SK-N-SH (cell line): Measurements from ENCODE around the gene MAD1L1. TPM values are rescaled to one million over a fixed set of nuclear protein-coding genes. Genes with fewer than 3 reads are reported as not detected.
A peak's percentile ranks its signal among the peaks of the same experiment; 100 is the strongest.

ENCODE experiments used
- CTCF ChIA-PET: fragments of 300-600, 350-600 bp; formaldehyde crosslinking; extraction: SDS; loops from one replicate; lab custom pipeline; 2021; lab: Yijun Ruan, JAX
- POLR2A ChIA-PET: fragments of 350-600 bp; sonication (Branson Sonifier 250); formaldehyde crosslinking; extraction: SDS; loops from one replicate; lab custom pipeline; 2020; ENCODE audit warnings: antibody characterized with exemption, inconsistent platforms; lab: Yijun Ruan, JAX
- DNase-seq: peaks from one replicate; pipeline ENCODE4 v3.0.0; 2012
- H2AFZ ChIP-seq: fragments of 200-600 bp; sonication (generic); 2 replicates; pipeline ENCODE4 v1.8.1; 2016; ENCODE audit warnings: antibody characterized with exemption, mild to moderate bottlenecking, low read depth
- H3F3A ChIP-seq: fragments of 200-600 bp; sonication (generic); replicated peaks from 2 replicates; pipeline ENCODE3; 2016; ENCODE audit warnings: antibody characterized with exemption, mild to moderate bottlenecking; ENCODE audit not compliant: insufficient read depth
- H3K27ac ChIP-seq, 2 experiments: fragments of 200-500 bp in 1 of 2; fragments of 200-600 bp in 1 of 2; sonication (Bioruptor generic) in 1 of 2; sonication (generic), shearing (Covaris generic) in 1 of 2; 2 replicates each; pipeline versions ENCODE4 v1.5.1 to v1.6.1; 2014 to 2016; ENCODE audit warnings: low read depth in 2 of 2, inconsistent platforms in 1 of 2, low read length in 1 of 2, mild to moderate bottlenecking in 1 of 2, mixed read lengths in 1 of 2
- H3K27me3 ChIP-seq: fragments of 200-600 bp; sonication (generic), shearing (Covaris generic); 2 replicates; pipeline ENCODE4 v1.6.1; 2016; ENCODE audit warnings: mixed run types; ENCODE audit not compliant: insufficient read depth
- H3K36me3 ChIP-seq, 2 experiments: fragments of 200-500 bp in 1 of 2; fragments of 200-600 bp in 1 of 2; sonication (Bioruptor generic) in 1 of 2; sonication (generic) in 1 of 2; replicated peaks in 1 of 2; 2 replicates each; pipeline versions ENCODE3 to v1.5.1; 2014 to 2016; ENCODE audit warnings: low read length in 1 of 2, mild to moderate bottlenecking in 1 of 2; ENCODE audit not compliant: insufficient read depth in 2 of 2, control insufficient read depth in 1 of 2
- H3K4me1 ChIP-seq, 2 experiments: fragments of 200-500 bp in 1 of 2; fragments of 200-600 bp in 1 of 2; sonication (Bioruptor generic) in 1 of 2; sonication (generic), shearing (Covaris generic) in 1 of 2; 2 replicates each; pipeline versions ENCODE4 v1.5.1 to v1.6.1; 2014 to 2016; ENCODE audit warnings: low read depth in 1 of 2, low read length in 1 of 2, mixed run types in 1 of 2; ENCODE audit not compliant: insufficient read depth in 2 of 2, control insufficient read depth in 1 of 2
- H3K4me2 ChIP-seq: fragments of 200-600 bp; sonication (generic), shearing (Covaris generic); 2 replicates; pipeline ENCODE4 v1.6.1; 2017; ENCODE audit warnings: mixed run types
- H3K4me3 ChIP-seq, 2 experiments: fragments of 200-500 bp in 1 of 2; fragments of 200-600 bp in 1 of 2; sonication (Bioruptor generic) in 1 of 2; sonication (generic), shearing (Covaris generic) in 1 of 2; 2 replicates each; pipeline versions ENCODE4 v1.5.1 to v1.8.1; 2014 to 2016; ENCODE audit warnings: low read depth in 2 of 2, inconsistent platforms in 1 of 2, low read length in 1 of 2, mild to moderate bottlenecking in 1 of 2, mixed read lengths in 1 of 2, moderate library complexity in 1 of 2
- H3K79me2 ChIP-seq: fragments of 200-600 bp; sonication (generic); 2 replicates; pipeline ENCODE4 v1.8.1; 2017; ENCODE audit warnings: mild to moderate bottlenecking; ENCODE audit not compliant: insufficient read depth
- H3K9ac ChIP-seq: fragments of 200-600 bp; sonication (generic); 2 replicates; pipeline ENCODE4 v1.6.1; 2017; ENCODE audit warnings: mixed run types
- H3K9me2 ChIP-seq: fragments of 200-600 bp; sonication (generic); 2 replicates; pipeline ENCODE4 v1.6.1; 2017; ENCODE audit warnings: mixed run types
- H3K9me3 ChIP-seq: fragments of 200-600 bp; sonication (generic); 2 replicates; pipeline ENCODE4 v1.6.1; 2017; ENCODE audit warnings: mixed run types, mild to moderate bottlenecking, moderate library complexity
- H4K20me1 ChIP-seq: fragments of 200-600 bp; sonication (generic); 2 replicates; pipeline ENCODE4 v1.6.1; 2017; ENCODE audit warnings: mild to moderate bottlenecking, mixed run types; ENCODE audit not compliant: insufficient read depth
- CHD2 ChIP-seq: fragments of 150-350 bp; IDR thresholded peaks from 2 replicates; pipeline ENCODE4 v1.6.1; 2018; ENCODE audit warnings: low read length; ENCODE audit not compliant: partially characterized antibody
- EZH2phosphoT487 ChIP-seq: fragments of 200-600 bp; sonication (generic); IDR thresholded peaks from 2 replicates; pipeline ENCODE4 v1.6.1; 2017; ENCODE audit warnings: low read depth, mixed run types, mild to moderate bottlenecking, antibody characterized with exemption, moderate library complexity, borderline replicate concordance
- FOSL2 ChIP-seq: IDR thresholded peaks from 2 replicates; pipeline ENCODE4 v1.4.0; 2012; ENCODE audit warnings: low read depth, mild to moderate bottlenecking, moderate library complexity, borderline replicate concordance
- FOXJ3 ChIP-seq: sonication (generic); formaldehyde crosslinking; IDR thresholded peaks from 2 replicates; pipeline ENCODE4 v1.5.1; 2020; ENCODE audit warnings: mild to moderate bottlenecking, missing genetic modification reagents
- JUND ChIP-seq: IDR thresholded peaks from 2 replicates; pipeline ENCODE4 v1.4.0; 2012
- MXI1 ChIP-seq: IDR thresholded peaks from 2 replicates; pipeline ENCODE4 v1.6.1; 2012; ENCODE audit warnings: mild to moderate bottlenecking, low read depth, low read length, improper control_type of control experiment
- RAD21 ChIP-seq: IDR thresholded peaks from 2 replicates; pipeline ENCODE4 v1.6.1; 2012; ENCODE audit warnings: mild to moderate bottlenecking, low read length
- RCOR1 ChIP-seq: fragments of 150-350 bp; IDR thresholded peaks from 2 replicates; pipeline ENCODE4 v1.6.1; 2017; ENCODE audit warnings: antibody characterized with exemption, low read length
- REST ChIP-seq: IDR thresholded peaks from 2 replicates; pipeline ENCODE4 v1.6.1; 2012; ENCODE audit warnings: mild to moderate bottlenecking, low read depth, low read length, moderate library complexity
- RFX5 ChIP-seq: IDR thresholded peaks from 2 replicates; pipeline ENCODE4 v1.6.1; 2012; ENCODE audit warnings: mild to moderate bottlenecking, improper control_type of control experiment, low read length
- RXRA ChIP-seq: IDR thresholded peaks from 2 replicates; pipeline ENCODE4 v1.4.0; 2012; ENCODE audit warnings: low read depth, mild to moderate bottlenecking, borderline replicate concordance
- SIN3A ChIP-seq: IDR thresholded peaks from 2 replicates; pipeline ENCODE4 v1.6.1; 2012; ENCODE audit warnings: low read depth, mild to moderate bottlenecking, low read length, moderate library complexity, borderline replicate concordance
- TEAD4 ChIP-seq: IDR thresholded peaks from 2 replicates; pipeline ENCODE4 v1.4.0; 2012; ENCODE audit warnings: mild to moderate bottlenecking, borderline replicate concordance; ENCODE audit not compliant: insufficient read depth
- USF2 ChIP-seq: fragments of 150-350 bp; IDR thresholded peaks from 2 replicates; pipeline ENCODE4 v1.6.1; 2017; ENCODE audit warnings: antibody characterized with exemption, low read length, low read depth, borderline replicate concordance
- YY1 ChIP-seq: IDR thresholded peaks from 2 replicates; pipeline ENCODE4 v1.4.0; 2012; ENCODE audit warnings: low read depth, mild to moderate bottlenecking
- WGBS: methylation state at CpG from one replicate; pipeline ENCODE4 v1.1.6; 2017; ENCODE audit warnings: low lambda C conversion rate; 5-methylcytosine and 5-hydroxymethylcytosine counted together
- polyA plus RNA-seq, 3 experiments: library from polyadenylated mRNA; depleted of rRNA; stranded (reverse); fragments of >200 nt; gene quantifications; 2 replicates each; pipeline ENCODE4 v1.2.3, GENCODE V29; 2012

The MAD1L1 gene
- polyA plus RNA-seq, 1 of the 3 experiments (the other 2 are of a cell fraction), result 46.2 TPM

- Histone ChIP-seq H3K4me1 (peaks cover 0 to 13% of the 10 kb centered on the region in 2 experiments; a peak in 1 of 4 replicates), H3K4me3 (no peak overlapping the region), H3K9me2 (no peaks in the 10 kb centered on the region), H3K79me2 (peaks cover 11% of the 10 kb centered on the region; the same call in 1 of the 2 replicates), H3K9me3 (no peaks in the 10 kb centered on the region), H3K36me3 (no peaks in the 10 kb centered on the region), H3K27ac (peak overlapping the region in 1 of 2 experiments; percentile 66; a peak in 2 of 4 replicates), H3K9ac (no peak overlapping the region), H2AFZ (no peak overlapping the region), H3K4me2 (no peak overlapping the region), H3K27me3 (no peaks in the 10 kb centered on the region), H4K20me1 (0 out of 2 replicates have a peak, but pooled peaks cover 5% of the 10 kb centered on the region), H3F3A (no peaks in the 10 kb centered on the region)
- WGBS, result 95% methylated on average over 14 of the region's 14 CpGs
- no peak for TF ChIP-seq TEAD4
- no peak for TF ChIP-seq JUND
- TF ChIP-seq RCOR1, result no peak
- no peak for TF ChIP-seq SIN3A
- TF ChIP-seq RXRA, result no peak
- no peak for TF ChIP-seq REST
- no peak for TF ChIP-seq RAD21
- TF ChIP-seq MXI1, result no peak
- no peak for TF ChIP-seq FOXJ3 (CRISPR knock-in tag)
- no peak for TF ChIP-seq USF2
- no peak for TF ChIP-seq YY1
- no peak for TF ChIP-seq RFX5
- TF ChIP-seq FOSL2, result no peak
- TF ChIP-seq EZH2phosphoT487, result no peak
- TF ChIP-seq CHD2, result no peak
- POLR2A ChIA-PET, result interaction anchor here (1.0 kb wide), 1 partner anchor 47 kb away, joined by 5 read pairs; no protein-coding TSS in a partner anchor
- no peak for DNase-seq
- CTCF ChIA-PET, result interaction anchor here (1.1 to 1.9 kb wide), 3 partner anchors 35 to 66 kb away, joined by 4 to 7 read pairs (median 4); no protein-coding TSS in a partner anchor
These were observed 49.5 kb upstream of the MAD1L1 start for GRCh38 chr7:2282185-2282751.
